Keratinocyte (primary cell): ENCODE data around the gene C22orf31.

ENCODE experiments used
- EZH2 ChIP-seq: IDR thresholded peaks from one replicate; pipeline ENCODE4 v1.6.1; 2012; ENCODE audit warnings: inconsistent platforms, mild to moderate bottlenecking, low read length, moderate library complexity
- TF ChIP-seq, protein P1 (sequence below), 3 experiments: IDR thresholded peaks in 1 of 3; conservative IDR thresholded peaks in 1 of 3; optimal IDR thresholded peaks in 1 of 3; 2 replicates in 2 of 3; 3 replicates in 1 of 3; pipeline versions ENCODE3 to v1.5.1; 2011; ENCODE audit warnings: low read length in 3 of 3, mild to moderate bottlenecking in 3 of 3, moderate library complexity in 2 of 3, control low read depth in 1 of 3, inconsistent platforms in 1 of 3; ENCODE audit not compliant: insufficient read depth in 2 of 3; ENCODE audit errors: extremely low read depth in 1 of 3

DNA sequence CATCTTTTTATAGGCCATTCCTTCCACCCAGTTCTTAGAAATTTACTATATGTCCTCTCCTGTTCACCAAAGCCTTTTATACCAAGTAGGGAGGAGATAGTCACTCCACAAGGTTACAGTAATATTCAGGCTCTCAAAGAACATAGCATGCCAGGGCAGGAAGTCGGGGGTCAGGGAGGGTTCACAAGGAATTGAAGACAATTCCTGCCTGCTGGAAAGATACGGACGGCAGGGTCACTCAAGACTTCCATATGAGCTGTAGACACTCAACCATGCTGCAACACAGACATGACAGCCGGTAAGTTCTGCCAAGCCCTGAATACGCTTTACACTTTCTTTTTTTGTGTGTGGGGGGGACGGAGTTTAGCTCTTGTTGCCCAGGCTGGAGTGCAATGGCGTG is 700 bp downstream of the C22orf31 start:
- TF ChIP-seq, protein P1, sequence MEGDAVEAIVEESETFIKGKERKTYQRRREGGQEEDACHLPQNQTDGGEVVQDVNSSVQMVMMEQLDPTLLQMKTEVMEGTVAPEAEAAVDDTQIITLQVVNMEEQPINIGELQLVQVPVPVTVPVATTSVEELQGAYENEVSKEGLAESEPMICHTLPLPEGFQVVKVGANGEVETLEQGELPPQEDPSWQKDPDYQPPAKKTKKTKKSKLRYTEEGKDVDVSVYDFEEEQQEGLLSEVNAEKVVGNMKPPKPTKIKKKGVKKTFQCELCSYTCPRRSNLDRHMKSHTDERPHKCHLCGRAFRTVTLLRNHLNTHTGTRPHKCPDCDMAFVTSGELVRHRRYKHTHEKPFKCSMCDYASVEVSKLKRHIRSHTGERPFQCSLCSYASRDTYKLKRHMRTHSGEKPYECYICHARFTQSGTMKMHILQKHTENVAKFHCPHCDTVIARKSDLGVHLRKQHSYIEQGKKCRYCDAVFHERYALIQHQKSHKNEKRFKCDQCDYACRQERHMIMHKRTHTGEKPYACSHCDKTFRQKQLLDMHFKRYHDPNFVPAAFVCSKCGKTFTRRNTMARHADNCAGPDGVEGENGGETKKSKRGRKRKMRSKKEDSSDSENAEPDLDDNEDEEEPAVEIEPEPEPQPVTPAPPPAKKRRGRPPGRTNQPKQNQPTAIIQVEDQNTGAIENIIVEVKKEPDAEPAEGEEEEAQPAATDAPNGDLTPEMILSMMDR (optimal IDR thresholded peaks at IDR 0.05 in 1 of 3, IDR thresholded peaks at IDR 0.05 in 1 of 3, conservative IDR thresholded peaks at IDR 0.05 in 1 of 3; ENCODE audit: extremely low read depth in 1 of 3, insufficient read depth in 2 of 3, low read length in 3 of 3) = no peak
- TF ChIP-seq EZH2 = no peak
